GM23338 (cell line): Measurements from ENCODE around the gene UGDH. TPM values are rescaled to one million over a fixed set of nuclear protein-coding genes. Genes with fewer than 3 reads are reported as not detected.

ENCODE experiments used
- ATAC-seq: fragments of 200-7000 bp; cut with Tn5 transposase; 3 replicates; pipeline ENCODE4 v1.9.1; 2020
- DNase-seq: peaks from one replicate; pipeline ENCODE4 v3.0.0-alpha.2; 2015; ENCODE audit warnings: low spot score
- H2AFZ ChIP-seq: fragments of 200-600 bp; sonication (generic); 2 replicates; pipeline ENCODE4 v1.8.0; 2016; ENCODE audit warnings: antibody characterized with exemption, mild to moderate bottlenecking, moderate library complexity
- H3F3A ChIP-seq: fragments of 200-600 bp; sonication (generic); replicated peaks from 2 replicates; pipeline ENCODE4 v1.8.0; 2017; ENCODE audit warnings: antibody characterized with exemption, mixed run types, low read depth
- H3K27ac ChIP-seq: fragments of 200-600 bp; sonication (generic); 2 replicates; pipeline ENCODE4 v1.6.1; 2016; ENCODE audit warnings: low read depth
- H3K27me3 ChIP-seq: fragments of 200-600 bp; sonication (generic); 2 replicates; pipeline ENCODE4 v1.8.0; 2016; ENCODE audit warnings: mild to moderate bottlenecking, mixed run types, moderate library complexity; ENCODE audit not compliant: insufficient read depth
- H3K36me3 ChIP-seq: fragments of 200-600 bp; sonication (generic); 2 replicates; pipeline ENCODE4 v1.8.0; 2016; ENCODE audit warnings: mild to moderate bottlenecking; ENCODE audit not compliant: insufficient read depth
- H3K4me1 ChIP-seq: fragments of 200-600 bp; sonication (generic); 2 replicates; pipeline ENCODE4 v1.8.0; 2016; ENCODE audit warnings: mild to moderate bottlenecking, moderate library complexity; ENCODE audit not compliant: insufficient read depth
- H3K4me2 ChIP-seq: fragments of 200-600 bp; sonication (generic); 2 replicates; pipeline ENCODE4 v1.7.1; 2017; ENCODE audit warnings: mixed run types
- H3K4me3 ChIP-seq: fragments of 200-600 bp; sonication (generic); 2 replicates; pipeline ENCODE4 v1.6.1; 2016; ENCODE audit warnings: mixed run types
- H3K79me2 ChIP-seq: fragments of 200-600 bp; sonication (generic); replicated peaks from 2 replicates; pipeline ENCODE4 v1.8.0; 2017; ENCODE audit warnings: mild to moderate bottlenecking; ENCODE audit not compliant: insufficient read depth
- H3K9me2 ChIP-seq: fragments of 200-600 bp; sonication (generic); 2 replicates; pipeline ENCODE4 v1.8.0; 2017; ENCODE audit not compliant: insufficient read depth
- H4K20me1 ChIP-seq: fragments of 200-600 bp; sonication (generic); replicated peaks from 2 replicates; pipeline ENCODE4 v1.8.0; 2017; ENCODE audit warnings: mild to moderate bottlenecking; ENCODE audit not compliant: insufficient read depth
- H3K27ac Mint-ChIP-seq: 2 replicates; pipeline ENCODE4 v1.8.0; 2020; ENCODE audit warnings: inconsistent platforms, mild to moderate bottlenecking, moderate library complexity, mixed read lengths
- H3K27me3 Mint-ChIP-seq: 3 replicates; pipeline ENCODE4 v1.8.0; 2022; ENCODE audit warnings: low read depth, mild to moderate bottlenecking, moderate library complexity, mixed read lengths, inconsistent platforms; ENCODE audit not compliant: insufficient read depth, poor library complexity
- H3K36me3 Mint-ChIP-seq: 3 replicates; pipeline ENCODE4 v1.8.0; 2021; ENCODE audit warnings: low read depth, mild to moderate bottlenecking, inconsistent platforms, moderate library complexity, mixed read lengths
- H3K4me1 Mint-ChIP-seq: 3 replicates; pipeline ENCODE4 v1.8.0; 2020; ENCODE audit warnings: mild to moderate bottlenecking, inconsistent platforms, mixed read lengths
- H3K4me3 Mint-ChIP-seq: 3 replicates; pipeline ENCODE4 v1.8.0; 2021; ENCODE audit warnings: moderate library complexity, mild to moderate bottlenecking, inconsistent platforms, mixed read lengths
- H3K9me3 Mint-ChIP-seq: 3 replicates; pipeline ENCODE4 v1.8.0; 2020; ENCODE audit warnings: moderate library complexity, mild to moderate bottlenecking, inconsistent platforms, mixed read lengths
- CREB1 ChIP-seq: fragments of 250-450 bp; sonication (Bioruptor Pico); IDR thresholded peaks from 2 replicates; pipeline ENCODE4 v1.5.0; 2020; ENCODE audit warnings: low read depth, mild to moderate bottlenecking, moderate library complexity
- CTCF ChIP-seq, 2 experiments: fragments of 200-600 bp in 1 of 2; sonication (generic) in 1 of 2; conservative IDR thresholded peaks; 2 replicates each; pipeline versions ENCODE4 v1.5.1 to v1.6.1; 2016 to 2017; ENCODE audit warnings: antibody characterized with exemption in 2 of 2, low read depth in 2 of 2, mild to moderate bottlenecking in 2 of 2, moderate library complexity in 1 of 2
- EZH2 ChIP-seq: fragments of 200-600 bp; sonication (generic); IDR thresholded peaks from one replicate; pipeline ENCODE4 v1.8.0; 2017; ENCODE audit warnings: antibody characterized with exemption, mild to moderate bottlenecking, low read depth; ENCODE audit not compliant: unreplicated experiment
- EZH2phosphoT487 ChIP-seq: fragments of 200-600 bp; sonication (generic); IDR thresholded peaks from one replicate; pipeline ENCODE4 v1.8.1; 2018; ENCODE audit warnings: antibody characterized with exemption; ENCODE audit not compliant: unreplicated experiment
- JUNB ChIP-seq: IDR thresholded peaks from one replicate; pipeline ENCODE4 v1.6.1; 2016; ENCODE audit warnings: antibody characterized with exemption; ENCODE audit not compliant: unreplicated experiment
- NANOG ChIP-seq: IDR thresholded peaks from 2 replicates; pipeline ENCODE4 v1.6.1; 2016; ENCODE audit warnings: antibody characterized with exemption, borderline replicate concordance
- POLR2AphosphoS5 ChIP-seq: IDR thresholded peaks from 2 replicates; pipeline ENCODE4 v1.6.1; 2016; ENCODE audit warnings: antibody characterized with exemption, low read depth
- REST ChIP-seq: IDR thresholded peaks from one replicate; pipeline ENCODE4 v1.6.1; 2018; ENCODE audit warnings: antibody characterized with exemption; ENCODE audit not compliant: unreplicated experiment
- STAT1 ChIP-seq: IDR thresholded peaks from one replicate; pipeline ENCODE4 v1.6.1; 2016; ENCODE audit warnings: antibody characterized with exemption; ENCODE audit not compliant: unreplicated experiment
- ZNF114 ChIP-seq: fragments of 250-450 bp; sonication (Bioruptor Pico); IDR thresholded peaks from 2 replicates; pipeline ENCODE4 v1.5.0; 2020; ENCODE audit warnings: mild to moderate bottlenecking, moderate library complexity
- ZNF331 ChIP-seq: fragments of 250-450 bp; sonication (Bioruptor Pico); IDR thresholded peaks from 2 replicates; pipeline ENCODE4 v1.5.0; 2020; ENCODE audit warnings: low read depth, mild to moderate bottlenecking, moderate library complexity
- ZNF462 ChIP-seq: fragments of 250-450 bp; sonication (Bioruptor Pico); IDR thresholded peaks from 2 replicates; pipeline ENCODE4 v1.5.0; 2020; ENCODE audit warnings: mild to moderate bottlenecking, moderate library complexity
- polyA plus RNA-seq: library from polyadenylated mRNA; unstranded; fragments of >200 nt; fragmentation: Nextera tagmentation; extraction: Ambion mirVana; gene quantifications from 2 replicates; pipeline ENCODE4 v1.2.1, GENCODE V29; 2016
- total RNA-seq: library from RNA; depleted of rRNA; stranded (reverse); fragments of >200 nt; shearing (Covaris generic); gene quantifications from 2 replicates; pipeline ENCODE4 v1.2.3, GENCODE V29; 2014
- TF ChIP-seq, protein P1 (sequence below): IDR thresholded peaks from 2 replicates; pipeline ENCODE4 v1.6.1; 2016; ENCODE audit warnings: antibody characterized with exemption

Gene UGDH
- total and polyA plus RNA-seq, 2 experiments from 2014 or later = 48.9 to 81.3 TPM

DNA sequence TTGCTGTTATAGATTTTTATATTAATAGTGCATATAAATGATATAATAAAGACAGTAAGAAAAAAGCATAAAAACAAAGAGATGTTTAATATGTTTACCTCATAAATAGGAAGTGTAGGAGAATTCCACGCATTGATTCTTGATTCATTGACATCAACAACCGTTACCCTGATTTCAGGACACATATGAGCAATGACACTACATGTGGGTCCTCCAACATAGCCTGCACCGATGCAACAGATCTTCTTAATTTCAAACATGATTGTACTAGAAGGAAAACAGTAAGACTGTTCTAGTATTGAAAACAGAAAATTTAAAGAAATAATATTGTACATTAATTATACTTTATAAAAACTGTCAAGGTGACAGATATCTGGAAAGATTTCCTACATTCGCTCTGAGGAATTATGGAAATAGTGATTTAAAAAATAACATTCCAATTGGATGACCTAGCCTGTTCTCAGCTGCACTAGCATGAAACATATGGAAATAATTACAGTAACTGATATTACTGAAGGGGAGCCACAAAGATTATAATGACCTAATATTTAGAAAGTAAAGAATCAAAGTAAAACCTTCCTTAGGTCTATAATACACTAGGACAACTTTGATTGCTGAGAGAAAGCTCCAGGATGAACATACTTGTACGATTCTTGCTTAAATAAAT is 5.9 kb downstream of the UGDH start:
- Histone ChIP-seq H3K4me1 (peaks cover 7% of the 10 kb centered on the region; the same call in 1 of the 2 replicates), H3K4me3 (no peak overlapping the region), H3K9me2 (no peaks in the 10 kb centered on the region), H2AFZ (no peak overlapping the region), H3K27ac (no peak overlapping the region), H3K4me2 (no peak overlapping the region), H3K79me2 (peaks cover 79% of the 10 kb centered on the region), H3K27me3 (no peaks in the 10 kb centered on the region), H3K36me3 (peaks cover 9% of the 10 kb centered on the region), H3F3A (peaks cover 3% of the 10 kb centered on the region; the same call in 1 of the 2 replicates), H4K20me1 (peaks cover 29% of the 10 kb centered on the region)
- Mint-ChIP-seq H3K4me3 (no peak overlapping the region), H3K36me3 (peaks cover 32% of the 10 kb centered on the region), H3K27me3 (peaks cover 2% of the 10 kb centered on the region), H3K4me1 (peaks cover 8% of the 10 kb centered on the region; the same call in 2 of the 3 replicates), H3K27ac (no peak overlapping the region), H3K9me3 (no peaks in the 10 kb centered on the region)
- DNase-seq (no peak), ATAC-seq (no peak)
- no peak for TF ChIP-seq CREB1
- TF ChIP-seq EZH2 = no peak
- TF ChIP-seq ZNF462 (CRISPR knock-in tag) = no peak
- TF ChIP-seq NANOG = no peak
- TF ChIP-seq, protein P1, sequence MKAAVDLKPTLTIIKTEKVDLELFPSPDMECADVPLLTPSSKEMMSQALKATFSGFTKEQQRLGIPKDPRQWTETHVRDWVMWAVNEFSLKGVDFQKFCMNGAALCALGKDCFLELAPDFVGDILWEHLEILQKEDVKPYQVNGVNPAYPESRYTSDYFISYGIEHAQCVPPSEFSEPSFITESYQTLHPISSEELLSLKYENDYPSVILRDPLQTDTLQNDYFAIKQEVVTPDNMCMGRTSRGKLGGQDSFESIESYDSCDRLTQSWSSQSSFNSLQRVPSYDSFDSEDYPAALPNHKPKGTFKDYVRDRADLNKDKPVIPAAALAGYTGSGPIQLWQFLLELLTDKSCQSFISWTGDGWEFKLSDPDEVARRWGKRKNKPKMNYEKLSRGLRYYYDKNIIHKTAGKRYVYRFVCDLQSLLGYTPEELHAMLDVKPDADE = no peak
- TF ChIP-seq REST = no peak
- no peak for TF ChIP-seq STAT1
- no peak for TF ChIP-seq ZNF331
- TF ChIP-seq EZH2phosphoT487 = no peak
- no peak for TF ChIP-seq CTCF (conservative IDR thresholded peaks at IDR 0.05; ENCODE audit: low read depth in 2 of 2)
- TF ChIP-seq POLR2AphosphoS5 = no peak
- TF ChIP-seq JUNB = no peak
- TF ChIP-seq ZNF114 (CRISPR knock-in tag) = no peak
